Neural cell (in vitro differentiated cells): ENCODE results near the gene THUMPD3. TPM values are rescaled to one million over a fixed set of nuclear protein-coding genes. Genes with fewer than 3 reads are reported as not detected.

Experiments
- H2AFZ ChIP-seq: fragments of 200-600, 300-800 bp; sonication (generic), shearing (Covaris generic); 2 replicates; pipeline ENCODE4 v1.6.0; 2014; ENCODE audit warnings: low read depth, mild to moderate bottlenecking, antibody characterized with exemption, low read length, moderate library complexity
- H3F3A ChIP-seq: fragments of 200-600 bp; shearing (Covaris generic); 2 replicates; pipeline ENCODE4 v1.6.1; 2016; ENCODE audit warnings: mild to moderate bottlenecking, moderate library complexity, mixed read lengths, antibody characterized with exemption, low read length; ENCODE audit not compliant: insufficient read depth, poor library complexity, severe bottlenecking
- H3K27ac ChIP-seq: fragments of 200-600, 300-800 bp; sonication (generic), shearing (Covaris generic); 2 replicates; pipeline ENCODE4 v1.5.1; 2014; ENCODE audit warnings: mild to moderate bottlenecking, low read length, moderate library complexity
- H3K27me3 ChIP-seq: fragments of 300-800, 200-600 bp; sonication (generic), shearing (Covaris generic); 2 replicates; pipeline ENCODE4 v1.6.0; 2014; ENCODE audit warnings: mild to moderate bottlenecking, low read depth, low read length, moderate library complexity; ENCODE audit not compliant: insufficient read depth
- H3K36me3 ChIP-seq: fragments of 300-800, 200-600 bp; sonication (generic), shearing (Covaris generic); 2 replicates; pipeline ENCODE4 v1.5.1; 2014; ENCODE audit warnings: mild to moderate bottlenecking, antibody characterized with exemption, low read length, moderate library complexity; ENCODE audit not compliant: insufficient read depth
- H3K4me2 ChIP-seq: fragments of 300-800, 200-600 bp; sonication (generic), shearing (Covaris generic); 2 replicates; pipeline ENCODE4 v1.6.0; 2014; ENCODE audit warnings: mild to moderate bottlenecking, low read length
- H3K4me3 ChIP-seq: fragments of 300-800, 200-600 bp; sonication (generic), shearing (Covaris generic); 2 replicates; pipeline ENCODE4 v1.5.1; 2014; ENCODE audit warnings: mild to moderate bottlenecking, low read length, moderate library complexity
- H3K79me2 ChIP-seq: fragments of 200-600 bp; shearing (Covaris generic); replicated peaks from 2 replicates; pipeline ENCODE4 v1.6.0; 2014; ENCODE audit warnings: mild to moderate bottlenecking, low read length, moderate library complexity; ENCODE audit not compliant: insufficient read depth
- H3K9ac ChIP-seq: fragments of 300-800, 200-600 bp; sonication (generic), shearing (Covaris generic); 2 replicates; pipeline ENCODE4 v1.6.1; 2016; ENCODE audit warnings: mild to moderate bottlenecking, low read length, mixed read lengths
- H3K9me2 ChIP-seq: fragments of 200-600 bp; shearing (Covaris generic); 2 replicates; pipeline ENCODE4 v1.6.1; 2016; ENCODE audit warnings: mild to moderate bottlenecking, low read length, mixed read lengths; ENCODE audit not compliant: insufficient read depth
- H3K9me3 ChIP-seq: fragments of 200-600, 300-800 bp; sonication (generic), shearing (Covaris generic); 2 replicates; pipeline ENCODE4 v1.6.1; 2016; ENCODE audit warnings: mild to moderate bottlenecking, mixed run types, low read length, moderate library complexity, mixed read lengths
- H4K20me1 ChIP-seq: fragments of 200-600 bp; shearing (Covaris generic); 2 replicates; pipeline ENCODE4 v1.6.1; 2016; ENCODE audit warnings: mild to moderate bottlenecking, mixed run types; ENCODE audit not compliant: insufficient read depth
- EP300 ChIP-seq: fragments of 450-650 bp; conservative IDR thresholded peaks from 2 replicates; pipeline ENCODE4 v1.6.1; 2014; ENCODE audit warnings: antibody characterized with exemption, mild to moderate bottlenecking, moderate library complexity; ENCODE audit not compliant: poor library complexity, severe bottlenecking
- EZH2 ChIP-seq: fragments of 200-600, 300-800 bp; shearing (Covaris generic), sonication (generic); IDR thresholded peaks from 2 replicates; pipeline ENCODE4 v1.6.1; 2014; ENCODE audit warnings: antibody characterized with exemption, low read length, borderline replicate concordance, mild to moderate bottlenecking; ENCODE audit not compliant: insufficient read depth, poor library complexity, severe bottlenecking
- MXI1 ChIP-seq: fragments of 450-650 bp; conservative IDR thresholded peaks from 2 replicates; pipeline ENCODE4 v1.6.1; 2014; ENCODE audit warnings: antibody characterized with exemption, mild to moderate bottlenecking; ENCODE audit not compliant: poor library complexity, severe bottlenecking
- POLR2AphosphoS5 ChIP-seq: IDR thresholded peaks from 2 replicates; pipeline ENCODE4 v1.6.1; 2012
- RAD21 ChIP-seq: fragments of 450-650 bp; conservative IDR thresholded peaks from 2 replicates; pipeline ENCODE4 v1.6.1; 2014; ENCODE audit warnings: antibody characterized with exemption, mild to moderate bottlenecking, moderate library complexity
- REST ChIP-seq: IDR thresholded peaks from 2 replicates; pipeline ENCODE4 v1.6.1; 2012; ENCODE audit warnings: borderline replicate concordance
- SMC3 ChIP-seq: fragments of 450-650 bp; conservative IDR thresholded peaks from 2 replicates; pipeline ENCODE4 v1.6.1; 2014; ENCODE audit warnings: antibody characterized with exemption, mild to moderate bottlenecking, moderate library complexity; ENCODE audit not compliant: poor library complexity
- TAF1 ChIP-seq: IDR thresholded peaks from 2 replicates; pipeline ENCODE4 v1.6.1; 2012; ENCODE audit warnings: low read depth
- polyA plus RNA-seq: library from polyadenylated mRNA; depleted of rRNA; stranded (reverse); fragments of >200 nt; gene quantifications from 2 replicates; pipeline ENCODE4 v1.2.3, GENCODE V29; 2014
- TF ChIP-seq, protein P1 (sequence below): fragments of 450-650 bp; IDR thresholded peaks from 2 replicates; pipeline ENCODE4 v1.5.1; 2014; ENCODE audit warnings: antibody characterized with exemption, mild to moderate bottlenecking, moderate library complexity; ENCODE audit not compliant: poor library complexity, severe bottlenecking

The THUMPD3 gene
- polyA plus RNA-seq, 1 donor from 2014 or later: 32.6 TPM

- Histone ChIP-seq H3K79me2 (peaks cover 93% of the 10 kb centered on the region), H3K9me2 (no peaks in the 10 kb centered on the region), H3K36me3 (no peaks in the 10 kb centered on the region), H3K9ac (peak overlapping the region; percentile 97), H3K27me3 (no peaks in the 10 kb centered on the region), H3F3A (peaks cover 18% of the 10 kb centered on the region), H4K20me1 (no peaks in the 10 kb centered on the region), H3K9me3 (no peaks in the 10 kb centered on the region), H2AFZ (no peak overlapping the region), H3K27ac (peak overlapping the region; percentile 91), H3K4me2 (peak overlapping the region; percentile 94), H3K4me3 (peak overlapping the region; percentile 86)
- TF ChIP-seq, protein P1, sequence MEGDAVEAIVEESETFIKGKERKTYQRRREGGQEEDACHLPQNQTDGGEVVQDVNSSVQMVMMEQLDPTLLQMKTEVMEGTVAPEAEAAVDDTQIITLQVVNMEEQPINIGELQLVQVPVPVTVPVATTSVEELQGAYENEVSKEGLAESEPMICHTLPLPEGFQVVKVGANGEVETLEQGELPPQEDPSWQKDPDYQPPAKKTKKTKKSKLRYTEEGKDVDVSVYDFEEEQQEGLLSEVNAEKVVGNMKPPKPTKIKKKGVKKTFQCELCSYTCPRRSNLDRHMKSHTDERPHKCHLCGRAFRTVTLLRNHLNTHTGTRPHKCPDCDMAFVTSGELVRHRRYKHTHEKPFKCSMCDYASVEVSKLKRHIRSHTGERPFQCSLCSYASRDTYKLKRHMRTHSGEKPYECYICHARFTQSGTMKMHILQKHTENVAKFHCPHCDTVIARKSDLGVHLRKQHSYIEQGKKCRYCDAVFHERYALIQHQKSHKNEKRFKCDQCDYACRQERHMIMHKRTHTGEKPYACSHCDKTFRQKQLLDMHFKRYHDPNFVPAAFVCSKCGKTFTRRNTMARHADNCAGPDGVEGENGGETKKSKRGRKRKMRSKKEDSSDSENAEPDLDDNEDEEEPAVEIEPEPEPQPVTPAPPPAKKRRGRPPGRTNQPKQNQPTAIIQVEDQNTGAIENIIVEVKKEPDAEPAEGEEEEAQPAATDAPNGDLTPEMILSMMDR: no peak
- TF ChIP-seq EZH2 (no peak), TAF1 (no peak), POLR2AphosphoS5 (no peak), SMC3 (no peak)
Observed at GRCh38 chr3:9401986-9402385, 39.1 kb downstream of the THUMPD3 start.

GRCh38 chr3:9402410-9403228, 39.8 kb downstream of the THUMPD3 start:
- no peaks in the 10 kb centered on the region for H4K20me1 ChIP-seq

More at GRCh38 chr3:9402410-9403228, 39.8 kb downstream of the THUMPD3 start:
- H3K36me3 ChIP-seq: no peaks in the 10 kb centered on the region
- peak overlapping the region; percentile 86 for H3K4me3 ChIP-seq
- peak overlapping the region; percentile 94 for H3K4me2 ChIP-seq
- peaks cover 18% of the 10 kb centered on the region for H3F3A ChIP-seq
- TF ChIP-seq, protein P1: no peak
- peak; percentile 22 for TF ChIP-seq SMC3
- TF ChIP-seq EZH2: no peak
- peak; percentile 77 for TF ChIP-seq TAF1
- peak; percentile 78 for TF ChIP-seq EP300
- peak; percentile 81 for TF ChIP-seq REST
- no peak for TF ChIP-seq MXI1
- no peak for TF ChIP-seq RAD21
- TF ChIP-seq POLR2AphosphoS5: peak; percentile 88
- H3K9me3 ChIP-seq: no peaks in the 10 kb centered on the region
- H3K9me2 ChIP-seq: no peaks in the 10 kb centered on the region
- peaks cover 100% of the 10 kb centered on the region for H3K79me2 ChIP-seq
- peak overlapping the region; percentile 91 for H3K27ac ChIP-seq
- H2AFZ ChIP-seq: peak overlapping the region; percentile 7
- no peaks in the 10 kb centered on the region for H3K27me3 ChIP-seq
- H3K9ac ChIP-seq: peak overlapping the region; percentile 97
